Ramos (cell line): ENCODE measurements around the gene RAD50.
"Not testable (repeated sequence)": the region's sequence is repeated elsewhere in the genome, so short reads cannot be mapped to it uniquely, and the experiment has no call there.

ENCODE experiments used
- in situ Hi-C: fragments of 300-500 bp; cut with MboI; formaldehyde crosslinking; loops from one replicate; pipeline ENCODE4 v1.14.3; 2022; ENCODE audit warnings: low sequenced_read_pairs; ENCODE audit not compliant: unreplicated experiment

RAD50 gene

GRCh38 chr5:132556763-132557477, at the start of gene RAD50:
TSS of gene RAD50 (plus strand) at chr5:132556977. CDS start at chr5:132557325, 348 bp downstream.
- in situ Hi-C loops, result no loop called here

- in situ Hi-C loops, result loop anchor here (25.0 kb wide), 1 partner anchor 248 kb away; the partner anchor contains the start of gene PDLIM4
Measured at GRCh38 chr5:132510076-132510475, 46.7 kb upstream of the RAD50 start.

- in situ Hi-C loops, result loop anchor here (25.0 kb wide), 1 partner anchor 251 kb away; the partner anchor contains the start of gene PDLIM4
Measured at GRCh38 chr5:132513618-132514336, 43.0 kb upstream of the RAD50 start.

- in situ Hi-C loops, result loop anchor here (25.0 kb wide), 1 partner anchor 260 kb away; the partner anchor contains the start of gene PDLIM4
Measured at GRCh38 chr5:132522067-132522466, 34.7 kb upstream of the RAD50 start.

- in situ Hi-C loops, result loop anchor here (5.0 to 25.0 kb wide), 2 partner anchors 263 to 292 kb away; partner anchors contain the start of gene PDLIM4
Measured at GRCh38 chr5:132524877-132525276, 31.9 kb upstream of the RAD50 start.

GRCh38 chr5:132525299-132525724, 31.5 kb upstream of the RAD50 start:
- in situ Hi-C loops, result loop anchor here (5.0 kb wide), 1 partner anchor 292 kb away; no protein-coding TSS in a partner anchor

GRCh38 chr5:132526290-132526973, 30.3 kb upstream of the RAD50 start:
- in situ Hi-C loops, result loop anchor here (5.0 kb wide), 1 partner anchor 291 kb away; no protein-coding TSS in a partner anchor

- in situ Hi-C loops, result loop anchor here (5.0 kb wide), 1 partner anchor 290 kb away; no protein-coding TSS in a partner anchor
Measured at GRCh38 chr5:132526974-132527564, 29.7 kb upstream of the RAD50 start.

- in situ Hi-C loops, result loop anchor here (5.0 kb wide), 1 partner anchor 289 kb away; no protein-coding TSS in a partner anchor
Measured at GRCh38 chr5:132528021-132528420, 28.8 kb upstream of the RAD50 start.

GRCh38 chr5:132528866-132529634, 27.7 kb upstream of the RAD50 start:
- in situ Hi-C loops, result loop anchor here (5.0 kb wide), 1 partner anchor 288 kb away; no protein-coding TSS in a partner anchor

- in situ Hi-C loops, result no loop called here
Measured at GRCh38 chr5:132530946-132531345, 25.8 kb upstream of the RAD50 start.

- in situ Hi-C loops, result no loop called here
Measured at GRCh38 chr5:132539716-132540115, 17.1 kb upstream of the RAD50 start.

- in situ Hi-C loops, result no loop called here
Measured at GRCh38 chr5:132540149-132540548, 16.6 kb upstream of the RAD50 start.

- in situ Hi-C loops, result no loop called here
Measured at GRCh38 chr5:132540764-132541163, 16.0 kb upstream of the RAD50 start.

GRCh38 chr5:132543472-132544201, 13.1 kb upstream of the RAD50 start, which contains the start of gene IL5:
TSS of gene IL5 (minus strand) at chr5:132543522. CDS start at chr5:132543478, 44 bp downstream.
- in situ Hi-C loops, result no loop called here

GRCh38 chr5:132546108-132546507, 10.7 kb upstream of the RAD50 start:
- in situ Hi-C loops, result no loop called here

GRCh38 chr5:132547269-132547668, 9.5 kb upstream of the RAD50 start:
- in situ Hi-C loops, result no loop called here

GRCh38 chr5:132548834-132549233, 7.9 kb upstream of the RAD50 start:
- in situ Hi-C loops, result not testable (repeated sequence)
